IPS-18c (cell line): ENCODE results near the gene DDX31.

Experiments
- H3K4me3 ChIP-seq: 2 replicates; pipeline ENCODE4 v1.7.0; 2013; ENCODE audit warnings: low read depth, mild to moderate bottlenecking, low read length, moderate library complexity; ENCODE audit not compliant: insufficient read depth
- H3K9me3 ChIP-seq: one replicate; pipeline ENCODE4 v1.6.1; 2013; ENCODE audit warnings: mild to moderate bottlenecking, low read length, moderate library complexity; ENCODE audit not compliant: control insufficient read depth, insufficient read depth

DDX31 gene

GRCh38 chr9:132647806-132648205 is 22.0 kb downstream of the DDX31 start:
- no peak overlapping the region for H3K4me3 ChIP-seq

GRCh38 chr9:132647355-132647754 is 22.4 kb downstream of the DDX31 start:
- no peak overlapping the region for H3K4me3 ChIP-seq
- H3K9me3 ChIP-seq: peaks cover 2% of the 10 kb centered on the region

More at GRCh38 chr9:132647806-132648205, 22.0 kb downstream of the DDX31 start:
- H3K9me3 ChIP-seq: peaks cover 2% of the 10 kb centered on the region

GRCh38 chr9:132646726-132647125 is 23.1 kb downstream of the DDX31 start:
- Histone ChIP-seq H3K9me3 (peaks cover 2% of the 10 kb centered on the region), H3K4me3 (no peak overlapping the region)

DNA sequence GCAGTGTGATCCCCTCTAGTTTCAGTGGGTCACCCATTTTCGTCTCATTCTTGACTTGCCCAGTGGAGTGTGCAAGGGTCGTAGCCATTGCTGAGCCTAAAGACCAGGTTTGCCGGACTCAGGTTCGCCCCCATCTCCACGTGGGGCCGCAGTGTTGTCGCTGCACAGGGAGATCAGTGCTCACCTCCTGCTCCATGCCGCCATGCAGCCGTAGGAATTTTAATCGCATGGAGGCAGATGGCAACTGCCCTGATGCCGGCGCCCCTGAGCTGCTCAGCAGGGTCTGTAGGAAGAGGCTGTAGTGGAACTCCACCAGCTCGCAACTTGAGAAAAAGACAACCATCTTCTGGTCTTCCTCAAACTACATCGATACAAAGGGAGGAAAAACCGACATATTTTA is 24.1 kb downstream of the DDX31 start:
- Histone ChIP-seq H3K9me3 (peaks cover 2% of the 10 kb centered on the region), H3K4me3 (no peak overlapping the region)

GRCh38 chr9:132645306-132645705 is 24.5 kb downstream of the DDX31 start:
- peaks cover 2% of the 10 kb centered on the region for H3K9me3 ChIP-seq
- H3K4me3 ChIP-seq: no peak overlapping the region

DNA sequence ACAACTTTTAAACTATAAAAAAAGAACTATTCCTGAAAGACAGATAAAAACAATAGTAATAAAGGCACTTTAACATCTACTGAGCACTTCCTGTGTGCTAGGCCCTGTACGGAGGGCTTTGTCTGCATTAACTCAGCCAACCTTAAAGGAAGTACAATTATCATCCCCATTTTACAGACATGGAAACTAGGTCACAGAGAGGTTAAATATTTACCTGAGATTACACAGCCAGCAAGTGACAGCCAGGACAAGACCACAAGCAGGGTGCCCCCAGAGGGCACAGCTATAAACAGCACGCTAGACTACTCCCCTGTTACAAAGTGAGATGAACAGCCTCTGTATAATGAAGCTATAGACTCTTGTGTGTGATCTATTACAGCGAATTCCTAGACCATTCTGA is 25.5 kb downstream of the DDX31 start:
- H3K4me3 ChIP-seq: no peak overlapping the region

GRCh38 chr9:132641216-132641615 is 28.6 kb downstream of the DDX31 start:
- H3K9me3 ChIP-seq: no peaks in the 10 kb centered on the region
- no peak overlapping the region for H3K4me3 ChIP-seq

More for the DNA sequence above, 25.5 kb downstream of the DDX31 start:
- peaks cover under 1% of the 10 kb centered on the region for H3K9me3 ChIP-seq

DNA sequence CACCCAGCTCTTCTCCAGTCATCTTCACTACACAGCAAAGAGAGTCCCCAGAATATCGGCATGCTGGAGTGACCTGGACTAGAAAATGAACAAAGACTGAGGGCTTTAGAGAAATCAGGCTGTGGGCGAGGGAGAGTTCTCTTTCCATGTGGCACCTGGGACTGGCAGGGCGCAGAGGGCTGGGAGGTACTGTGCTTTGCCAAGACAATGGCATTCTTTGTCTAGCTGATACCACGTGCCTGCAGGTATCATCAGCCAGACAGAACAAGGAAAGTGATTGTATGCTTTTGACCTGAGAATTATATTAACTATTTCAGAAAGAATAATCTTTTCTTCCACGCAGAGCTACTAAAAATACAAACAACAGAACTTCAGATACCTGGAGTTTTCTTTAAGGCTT is 30.5 kb downstream of the DDX31 start:
- no peak overlapping the region for H3K4me3 ChIP-seq
- H3K9me3 ChIP-seq: no peaks in the 10 kb centered on the region

DNA sequence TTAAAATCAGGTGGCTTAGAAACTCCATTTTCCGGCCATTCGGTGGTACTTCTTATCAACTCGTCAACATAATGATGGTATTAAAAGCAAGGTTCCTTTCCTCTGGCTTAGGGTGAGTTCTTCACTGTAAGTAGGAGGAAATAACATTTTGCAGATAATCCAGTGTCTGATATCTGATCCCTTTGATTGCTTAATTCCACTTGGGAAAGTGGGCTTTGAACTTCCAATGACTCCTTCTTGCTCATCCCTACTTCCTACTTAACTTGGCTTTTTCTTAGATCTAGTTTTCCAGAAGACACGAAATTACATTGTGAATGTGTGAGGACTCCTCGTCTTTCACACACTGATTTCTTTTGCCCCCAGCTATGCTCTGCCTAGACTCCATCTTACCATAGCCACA is 31.5 kb downstream of the DDX31 start:
- no peaks in the 10 kb centered on the region for H3K9me3 ChIP-seq
- no peak overlapping the region for H3K4me3 ChIP-seq

- H3K4me3 ChIP-seq: no peak overlapping the region
These were observed 32.0 kb downstream of the DDX31 start for GRCh38 chr9:132637801-132638200.

DNA sequence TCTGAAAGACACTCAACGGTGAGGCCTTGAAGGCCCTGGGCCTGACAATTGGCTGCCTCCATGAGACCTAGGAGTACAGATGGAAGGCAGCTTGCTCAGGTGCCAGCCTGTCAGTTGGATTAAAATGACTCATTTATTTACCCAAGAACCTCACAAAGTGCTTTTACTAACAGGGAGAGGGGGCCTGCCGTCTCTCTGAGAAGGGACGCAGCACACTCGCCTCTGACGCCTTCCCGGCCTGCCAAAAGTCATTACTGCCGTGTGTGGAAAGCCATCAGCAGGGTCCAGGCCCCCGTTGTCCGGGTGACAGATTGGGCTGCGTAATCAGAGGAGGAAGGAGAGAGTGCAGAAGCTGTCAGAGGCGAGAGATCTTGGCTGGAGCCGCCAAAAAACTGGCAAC is 32.4 kb downstream of the DDX31 start:
- Histone ChIP-seq H3K4me3 (no peak overlapping the region), H3K9me3 (no peaks in the 10 kb centered on the region)

More at GRCh38 chr9:132637801-132638200, 32.0 kb downstream of the DDX31 start:
- no peaks in the 10 kb centered on the region for H3K9me3 ChIP-seq

- Histone ChIP-seq H3K4me3 (no peak overlapping the region), H3K9me3 (no peaks in the 10 kb centered on the region)
These were observed 35.5 kb downstream of the DDX31 start for GRCh38 chr9:132634327-132634726.

DNA sequence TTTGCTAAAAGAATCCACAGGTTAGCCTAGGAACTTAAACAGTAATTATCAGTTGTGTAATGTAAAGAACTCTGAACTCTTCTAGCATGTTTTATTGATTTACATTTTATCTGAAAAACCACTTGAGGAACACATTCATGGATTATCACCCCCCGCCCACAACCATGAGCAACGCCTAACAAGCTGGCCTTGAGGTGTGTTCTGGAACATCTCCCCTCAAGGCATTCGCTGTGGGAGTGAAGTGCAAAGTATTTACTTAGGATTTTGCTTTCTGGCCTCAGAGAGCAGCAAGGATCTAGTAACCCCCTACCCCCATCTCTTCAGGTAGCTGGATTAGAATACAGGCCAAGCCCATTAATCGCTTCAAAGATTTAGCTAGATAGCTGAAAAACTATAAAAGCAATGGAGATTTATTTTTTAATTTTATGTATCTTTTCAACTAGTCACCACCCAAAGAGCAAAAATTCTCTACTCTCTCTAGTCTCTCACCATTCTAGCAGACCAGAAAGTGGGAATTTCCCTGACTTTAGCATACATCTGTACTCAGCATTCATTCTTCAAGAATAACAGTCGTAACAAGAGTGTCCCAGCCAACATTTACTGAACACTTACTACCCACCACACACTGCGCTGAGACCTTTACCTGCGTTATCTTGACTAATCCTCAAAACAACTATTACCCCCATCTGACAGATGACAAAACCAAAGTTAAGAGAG is 37.2 kb downstream of the DDX31 start:
- Histone ChIP-seq H3K4me3 (no peak overlapping the region), H3K9me3 (no peaks in the 10 kb centered on the region)

DNA sequence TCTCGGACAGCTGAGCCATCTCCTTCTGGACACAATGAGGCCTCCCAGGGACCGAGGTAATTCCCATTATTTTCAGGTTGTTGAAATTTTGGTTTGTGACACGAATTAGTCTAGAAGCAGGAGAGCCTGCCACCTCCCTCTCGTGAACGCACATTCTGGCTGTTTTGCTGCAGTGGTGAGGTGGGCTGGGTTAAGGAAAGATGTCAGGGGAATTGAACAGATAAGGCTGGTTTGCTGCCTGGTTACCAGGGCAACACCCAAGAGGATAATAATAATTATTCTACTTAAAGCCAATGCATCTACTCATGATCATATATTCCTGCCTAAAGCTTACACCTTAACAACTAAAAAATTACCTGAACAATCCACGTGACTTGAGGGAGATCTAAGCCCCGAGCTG is 38.1 kb downstream of the DDX31 start:
- no peaks in the 10 kb centered on the region for H3K9me3 ChIP-seq
- H3K4me3 ChIP-seq: no peak overlapping the region

- Histone ChIP-seq H3K4me3 (no peak overlapping the region), H3K9me3 (no peaks in the 10 kb centered on the region)
These were observed 38.5 kb downstream of the DDX31 start for GRCh38 chr9:132631280-132631679.

GRCh38 chr9:132630811-132631210 is 39.0 kb downstream of the DDX31 start:
- H3K4me3 ChIP-seq: no peak overlapping the region
- no peaks in the 10 kb centered on the region for H3K9me3 ChIP-seq

- Histone ChIP-seq H3K9me3 (no peaks in the 10 kb centered on the region), H3K4me3 (no peak overlapping the region)
These were observed 39.7 kb downstream of the DDX31 start for GRCh38 chr9:132630116-132630515.

GRCh38 chr9:132628746-132629145 is 41.0 kb downstream of the DDX31 start:
- Histone ChIP-seq H3K9me3 (no peaks in the 10 kb centered on the region), H3K4me3 (no peak overlapping the region)

DNA sequence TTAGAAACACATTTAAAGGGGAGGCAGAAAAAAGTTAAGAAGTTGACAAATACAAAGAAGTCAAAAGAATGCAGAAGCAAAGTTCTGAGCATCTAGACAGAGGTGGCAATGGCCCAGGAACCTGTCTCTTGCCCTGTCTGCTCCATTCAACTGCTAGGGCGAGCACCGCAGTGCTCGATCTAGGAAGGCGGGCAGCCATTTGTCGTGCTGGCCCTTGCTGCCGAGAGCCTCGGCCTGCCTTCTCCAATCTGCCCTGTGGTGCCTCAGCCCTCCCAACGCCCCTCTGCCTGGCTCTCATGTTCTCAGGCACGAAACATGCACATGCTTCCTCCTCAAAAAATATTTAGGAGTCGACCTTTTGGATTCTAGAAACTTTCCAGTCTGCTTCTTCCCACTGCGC is 42.2 kb downstream of the DDX31 start:
- Histone ChIP-seq H3K9me3 (no peaks in the 10 kb centered on the region), H3K4me3 (no peak overlapping the region)
